ENCODE data around the gene DMBX1. TPM values are rescaled to one million over a fixed set of nuclear protein-coding genes. Genes with fewer than 3 reads are reported as not detected.
A peak's percentile ranks its signal among the peaks of the same experiment; 100 is the strongest.

The DMBX1 gene
- total and polyA plus RNA-seq, 9 of the 15 experiments (the other 6 are each of a cell fraction or from before 2014, with no cell fraction given) = 0.25 to 4.3 (median 1.0) TPM

- TF ChIP-seq HES1 (IDR thresholded peaks at IDR 0.05; ENCODE audit: low read depth) = no peak
- TF ChIP-seq SNRNP70 (optimal IDR thresholded peaks at IDR 0.05; ENCODE audit: low read depth, low read length) = no peak
- TF ChIP-seq SMAD1 (IDR thresholded peaks at IDR 0.05; ENCODE audit: low read depth, low read length, partially characterized antibody) = no peak
- TF ChIP-seq MXD1 (CRISPR knock-in tag; IDR thresholded peaks at IDR 0.05; ENCODE audit: borderline replicate concordance, poor library complexity, severe bottlenecking) = no peak
- TF ChIP-seq ZNF766 (CRISPR knock-in tag; conservative IDR thresholded peaks at IDR 0.05) = no peak
- TF ChIP-seq TAL1 (IDR thresholded peaks at IDR 0.05) = no peak
- no peak for TF ChIP-seq MED1 (CRISPR knock-in tag; IDR thresholded peaks at IDR 0.05; ENCODE audit: borderline replicate concordance)
These were observed 30.3 kb upstream of the DMBX1 start (continued) for GRCh38 chr1:46459315-46459714.

- Histone ChIP-seq H3K4me3 (no peak overlapping the region), H4K20me1 (replicated peaks; ENCODE audit: control insufficient read depth, insufficient read depth, low read length) (no peaks in the 10 kb centered on the region), H3K36me3 (ENCODE audit: control insufficient read depth, insufficient read depth, low read length) (no peaks in the 10 kb centered on the region), H3K9me1 (ENCODE audit: control insufficient read depth, insufficient read depth, low read length) (no peaks in the 10 kb centered on the region), H3K79me2 (ENCODE audit: control insufficient read depth, insufficient read depth, low read length) (no peaks in the 10 kb centered on the region), H3K27me3 (ENCODE audit: control insufficient read depth in 2 of 2, insufficient read depth in 2 of 2, low read length in 2 of 2) (peaks cover 0 to 30% of the 10 kb centered on the region in 2 experiments; a peak in 3 of 5 replicates), H3K27ac (ENCODE audit: extremely low read depth, low read depth, low read length) (no peak overlapping the region), H3K9ac (ENCODE audit: insufficient read depth in 1 of 2, low read depth in 2 of 2, low read length in 2 of 2) (peak overlapping the region in 1 of 2 experiments; percentile 11; a peak in 2 of 4 replicates), H3K4me2 (ENCODE audit: insufficient read depth, low read length) (peak overlapping the region; percentile 57), H2AFZ (ENCODE audit: low read depth, low read length) (peak overlapping the region; percentile 71), H3K9me3 (replicated peaks; ENCODE audit: control insufficient read depth, insufficient read depth, low read depth, low read length) (no peaks in the 10 kb centered on the region), H3K4me1 (replicated peaks in 1 of 2; ENCODE audit: control insufficient read depth in 2 of 2, insufficient read depth in 2 of 2, low read length in 2 of 2) (peaks cover 15 to 19% of the 10 kb centered on the region in 2 experiments; a peak in 4 of 5 replicates)
- WGBS (ENCODE audit: insufficient coverage, low coverage, missing lambda C conversion rate) = 25% methylated on average over 11 of the region's 11 CpGs
- BruUV-seq (replicated peaks) = no TSS peak
- intact Hi-C loops (cut with micrococcal nuclease) = no loop called here
- DNase-seq (ENCODE audit: extremely low read depth in 1 of 4, low spot score in 3 of 4) (peak; percentile 64 to 74 (median 68)), ATAC-seq (peak; percentile 56), FAIRE-seq (peak; percentile 42)
- ChIA-PET CTCF (ENCODE audit: low intra/inter-chr PET ratio) (no interaction called here), POLR2A (interaction anchor here (0.7 to 2.4 kb wide), 3 partner anchors 11 to 32 kb away, joined by 3 to 16 read pairs (median 4); no protein-coding TSS in a partner anchor)
- in situ Hi-C loops (cut with MboI) = no loop called here
- TF ChIP-seq HNRNPK (IDR thresholded peaks at IDR 0.05; ENCODE audit: low read depth, low read length, poor library complexity, severe bottlenecking) (no peak), PKNOX1 (IDR thresholded peaks at IDR 0.05) (peak; percentile 49; the same call in 1 of the 2 replicates), NFRKB (IDR thresholded peaks at IDR 0.05; ENCODE audit: low read depth) (no peak), ZNF444 (CRISPR knock-in tag; IDR thresholded peaks at IDR 0.05) (no peak), TAL1 (IDR thresholded peaks at IDR 0.05) (peak; percentile 39; the same call in 1 of the 2 replicates), SMC3 (conservative IDR thresholded peaks at IDR 0.05; ENCODE audit: insufficient read depth, low read depth, low read length) (no peak), TCF3 (CRISPR knock-in tag; IDR thresholded peaks at IDR 0.05) (peak; percentile 57), SREBF2 (CRISPR knock-in tag; IDR thresholded peaks at IDR 0.05) (no peak), HDAC6 (IDR thresholded peaks at IDR 0.05; ENCODE audit: low read depth, low read length) (no peak)
These were observed 28.4 kb upstream of the DMBX1 start for GRCh38 chr1:46461017-46461808.
